SK-N-SH treated with all-trans-retinoic acid at 6 μM for 48 hours (cell line): ENCODE measurements around the gene RAB5IF.

Experiments used
- ARNTL ChIP-seq: fragments of 450-650 bp; formaldehyde crosslinking; IDR thresholded peaks from 2 replicates; pipeline ENCODE4 v1.5.0; 2020; ENCODE audit warnings: low read depth, mild to moderate bottlenecking, moderate library complexity, borderline replicate concordance
- CREB5 ChIP-seq: fragments of 250-450 bp; sonication (Bioruptor Pico); IDR thresholded peaks from 2 replicates; pipeline ENCODE4 v1.5.1; 2020; ENCODE audit warnings: low read depth, mild to moderate bottlenecking, moderate library complexity
- ESRRG ChIP-seq: fragments of 250-450 bp; sonication (Bioruptor Pico); IDR thresholded peaks from 2 replicates; pipeline ENCODE4 v1.6.1; 2021; ENCODE audit warnings: mild to moderate bottlenecking
- GLIS3 ChIP-seq: fragments of 250-450 bp; sonication (Bioruptor Pico); IDR thresholded peaks from 2 replicates; pipeline ENCODE4 v1.5.0; 2020; ENCODE audit warnings: mild to moderate bottlenecking, moderate library complexity
- PATZ1 ChIP-seq: fragments of 250-450 bp; sonication (Bioruptor Pico); IDR thresholded peaks from 2 replicates; pipeline ENCODE4 v1.8.0; 2020; ENCODE audit warnings: mild to moderate bottlenecking, moderate library complexity, borderline replicate concordance
- RARB ChIP-seq: fragments of 250-450 bp; sonication (Bioruptor Pico); IDR thresholded peaks from 2 replicates; pipeline ENCODE4 v1.8.0; 2021; ENCODE audit warnings: mild to moderate bottlenecking, moderate library complexity
- SNAI2 ChIP-seq: fragments of 250-450 bp; sonication (Bioruptor Pico); IDR thresholded peaks from 2 replicates; pipeline ENCODE4 v1.5.0; 2020; ENCODE audit warnings: mild to moderate bottlenecking, moderate library complexity
- TOX ChIP-seq: fragments of 250-450 bp; sonication (Bioruptor Pico); IDR thresholded peaks from 2 replicates; pipeline ENCODE4 v1.8.0; 2021; ENCODE audit warnings: mild to moderate bottlenecking, moderate library complexity, borderline replicate concordance
- ZFP30 ChIP-seq: fragments of 450-650 bp; formaldehyde crosslinking; IDR thresholded peaks from 2 replicates; pipeline ENCODE4 v1.5.0; 2022; ENCODE audit warnings: mild to moderate bottlenecking, moderate library complexity
- ZNF565 ChIP-seq: fragments of 450-650 bp; formaldehyde crosslinking; conservative IDR thresholded peaks from 2 replicates; pipeline ENCODE4 v1.5.0; 2020; ENCODE audit warnings: low read depth, mild to moderate bottlenecking, moderate library complexity

- TF ChIP-seq RARB (CRISPR knock-in tag) (no peak), ARNTL (CRISPR knock-in tag) (no peak), ZNF565 (CRISPR knock-in tag) (no peak), TOX (CRISPR knock-in tag) (no peak), ZFP30 (CRISPR knock-in tag) (no peak), CREB5 (CRISPR knock-in tag) (no peak), GLIS3 (no peak), PATZ1 (CRISPR knock-in tag) (no peak), SNAI2 (CRISPR knock-in tag) (no peak), ESRRG (CRISPR knock-in tag) (no peak)
These were observed 6.0 kb downstream of the RAB5IF start for GRCh38 chr20:36611625-36612024.
